H1 (cell line): Measurements from ENCODE around the gene CRABP1. TPM values are rescaled to one million over a fixed set of nuclear protein-coding genes. Genes with fewer than 3 reads are reported as not detected.

Experiments used
- CEBPB ChIP-seq: IDR thresholded peaks from 2 replicates; pipeline ENCODE4 v1.6.1; 2012; ENCODE audit warnings: low read depth, low read length
- CHD2 ChIP-seq: IDR thresholded peaks from 2 replicates; pipeline ENCODE4 v1.6.1; 2012; ENCODE audit warnings: low read length, improper control_type of control experiment
- CREB1 ChIP-seq: IDR thresholded peaks from 2 replicates; pipeline ENCODE4 v1.6.1; 2012; ENCODE audit warnings: inconsistent platforms
- FOSL1 ChIP-seq: IDR thresholded peaks from 2 replicates; pipeline ENCODE4 v1.6.1; 2011; ENCODE audit warnings: mild to moderate bottlenecking, low read depth, low read length, moderate library complexity; ENCODE audit not compliant: insufficient read depth
- KDM1A ChIP-seq: fragments of 200-600, 300-600 bp; sonication (generic); IDR thresholded peaks from 2 replicates; pipeline ENCODE4 v1.7.1; 2016; ENCODE audit warnings: mild to moderate bottlenecking, low read length, borderline replicate concordance
- KDM4A ChIP-seq: IDR thresholded peaks from one replicate; pipeline ENCODE4 v1.7.1; 2012; ENCODE audit warnings: low read depth, mild to moderate bottlenecking, moderate library complexity, low read length, inconsistent platforms; ENCODE audit not compliant: severe bottlenecking
- MAX ChIP-seq: IDR thresholded peaks from 2 replicates; pipeline ENCODE4 v1.6.1; 2012; ENCODE audit warnings: inconsistent platforms
- RAD21 ChIP-seq, 2 experiments: IDR thresholded peaks in 1 of 2; conservative IDR thresholded peaks in 1 of 2; 2 replicates each; pipeline ENCODE4 v1.6.1; 2011; ENCODE audit warnings: low read depth in 2 of 2, low read length in 2 of 2, improper control_type of control experiment in 1 of 2, inconsistent platforms in 1 of 2, mild to moderate bottlenecking in 1 of 2, moderate library complexity in 1 of 2
- SUZ12 ChIP-seq: fragments of 200-600 bp; sonication (generic); IDR thresholded peaks from 2 replicates; pipeline ENCODE4 v1.6.1; 2012; ENCODE audit warnings: mild to moderate bottlenecking, inconsistent platforms, low read length, moderate library complexity, mixed read lengths
- TAF1 ChIP-seq: IDR thresholded peaks from 2 replicates; pipeline ENCODE4 v1.6.1; 2011; ENCODE audit warnings: mild to moderate bottlenecking, low read depth, low read length
- TBP ChIP-seq: IDR thresholded peaks from 2 replicates; pipeline ENCODE4 v1.6.1; 2011; ENCODE audit warnings: low read depth, low read length, improper control_type of control experiment
- polyA plus RNA-seq, 7 experiments: library from polyadenylated mRNA; depleted of rRNA in 3 of 7; stranded (reverse) in 5 of 7; unstranded in 2 of 7; fragments of >200 nt in 5 of 7; fragments of 200-250 nt in 2 of 7; gene quantifications; 1 replicate in 5 of 7; 2 replicates in 1 of 7; 4 replicates in 1 of 7; pipeline versions ENCODE4 v1.2.1 to v1.2.3, GENCODE V29; 2011 to 2013; ENCODE audit warnings: missing spikeins in 2 of 7, mixed read lengths in 2 of 7
- total RNA-seq: library from RNA; stranded (reverse); fragmentation: NEBNext Ultra II Directional; extraction: Animal tissue kit (Norgen Biotek cat#: 25700); gene quantifications from 2 replicates; pipeline ENCODE4 v1.2.1, GENCODE V29; 2021

Gene CRABP1
- total and polyA plus RNA-seq, 2 of the 8 experiments (the other 6 are each of a cell fraction or from before 2014, with no cell fraction given), result 385 to 655 TPM

GRCh38 chr15:78340231-78341056 lies at the start of gene CRABP1 (continued):
- TF ChIP-seq KDM1A (peak; percentile 92), TAF1 (peak; percentile 69), RAD21 (IDR thresholded peaks at IDR 0.05 in 1 of 2, conservative IDR thresholded peaks at IDR 0.05 in 1 of 2; ENCODE audit: low read depth in 2 of 2, low read length in 2 of 2) (0 out of 4 replicates have a peak, but pooled peaks of 1 of the 2 experiments have one; percentile 12), SUZ12 (0 out of 2 replicates have a peak, but pooled peaks have one; percentile 13), CREB1 (peak; percentile 78), TBP (peak; percentile 75; the same call in 1 of the 2 replicates), FOSL1 (no peak), CHD2 (no peak), CEBPB (no peak), MAX (0 out of 2 replicates have a peak, but pooled peaks have one; percentile 11), KDM4A (peak; percentile 78)
